ENCODE data around the gene SCTR.

Gene SCTR

DNA sequence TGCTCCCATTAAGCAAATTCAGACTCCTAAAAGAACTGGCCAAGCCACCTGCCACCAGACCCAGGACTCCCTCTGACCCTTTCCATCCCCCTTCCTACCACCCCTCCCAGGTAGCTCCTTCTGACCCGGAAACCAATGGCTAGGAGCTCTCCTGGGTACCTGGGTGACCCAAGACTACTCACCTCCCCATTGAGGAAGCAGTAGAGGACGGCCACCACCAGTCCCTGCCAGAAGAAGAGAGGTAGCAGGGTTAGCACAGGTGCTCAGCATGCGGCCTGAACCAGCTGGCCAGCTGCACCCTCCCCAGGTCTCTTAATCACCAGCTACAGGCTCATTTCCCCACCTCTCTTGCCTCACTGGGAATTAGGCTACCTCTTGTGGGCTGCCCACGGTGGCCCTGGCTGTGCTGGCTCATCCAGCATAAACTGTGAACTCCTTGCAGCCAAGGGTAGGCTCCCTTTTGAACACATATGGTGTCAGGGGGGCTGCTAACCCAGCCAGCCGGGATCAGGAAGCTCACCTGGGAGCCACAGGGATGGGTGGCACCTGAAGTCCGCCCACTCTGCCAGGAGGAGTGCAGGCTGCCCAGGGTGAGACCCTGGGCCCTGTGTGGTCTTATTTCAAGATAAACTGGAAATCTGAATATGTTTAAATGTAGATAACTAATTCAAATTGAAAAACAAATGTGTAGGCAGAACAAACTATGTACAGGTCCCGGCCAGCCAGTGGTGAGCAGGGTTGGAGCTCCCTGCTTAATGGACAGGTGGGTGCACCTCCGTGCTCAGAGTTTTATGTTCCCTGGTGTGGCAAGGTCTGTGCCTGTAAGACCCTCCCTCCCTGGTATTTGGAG, 82.7 kb downstream of the SCTR start:
- TF ChIP-seq, protein P1, sequence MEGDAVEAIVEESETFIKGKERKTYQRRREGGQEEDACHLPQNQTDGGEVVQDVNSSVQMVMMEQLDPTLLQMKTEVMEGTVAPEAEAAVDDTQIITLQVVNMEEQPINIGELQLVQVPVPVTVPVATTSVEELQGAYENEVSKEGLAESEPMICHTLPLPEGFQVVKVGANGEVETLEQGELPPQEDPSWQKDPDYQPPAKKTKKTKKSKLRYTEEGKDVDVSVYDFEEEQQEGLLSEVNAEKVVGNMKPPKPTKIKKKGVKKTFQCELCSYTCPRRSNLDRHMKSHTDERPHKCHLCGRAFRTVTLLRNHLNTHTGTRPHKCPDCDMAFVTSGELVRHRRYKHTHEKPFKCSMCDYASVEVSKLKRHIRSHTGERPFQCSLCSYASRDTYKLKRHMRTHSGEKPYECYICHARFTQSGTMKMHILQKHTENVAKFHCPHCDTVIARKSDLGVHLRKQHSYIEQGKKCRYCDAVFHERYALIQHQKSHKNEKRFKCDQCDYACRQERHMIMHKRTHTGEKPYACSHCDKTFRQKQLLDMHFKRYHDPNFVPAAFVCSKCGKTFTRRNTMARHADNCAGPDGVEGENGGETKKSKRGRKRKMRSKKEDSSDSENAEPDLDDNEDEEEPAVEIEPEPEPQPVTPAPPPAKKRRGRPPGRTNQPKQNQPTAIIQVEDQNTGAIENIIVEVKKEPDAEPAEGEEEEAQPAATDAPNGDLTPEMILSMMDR (IDR thresholded peaks at IDR 0.05; ENCODE audit: low read depth, low read length), result no peak
- Histone ChIP-seq H3K36me3 (no peaks in the 10 kb centered on the region), H3K27me3 (no peaks in the 10 kb centered on the region), H3K4me1 (no peaks in the 10 kb centered on the region), H3K4me3 (ENCODE audit: low read depth, low read length) (no peak overlapping the region), H3K9me3 (no peaks in the 10 kb centered on the region)
- no peak for DNase-seq

DNA sequence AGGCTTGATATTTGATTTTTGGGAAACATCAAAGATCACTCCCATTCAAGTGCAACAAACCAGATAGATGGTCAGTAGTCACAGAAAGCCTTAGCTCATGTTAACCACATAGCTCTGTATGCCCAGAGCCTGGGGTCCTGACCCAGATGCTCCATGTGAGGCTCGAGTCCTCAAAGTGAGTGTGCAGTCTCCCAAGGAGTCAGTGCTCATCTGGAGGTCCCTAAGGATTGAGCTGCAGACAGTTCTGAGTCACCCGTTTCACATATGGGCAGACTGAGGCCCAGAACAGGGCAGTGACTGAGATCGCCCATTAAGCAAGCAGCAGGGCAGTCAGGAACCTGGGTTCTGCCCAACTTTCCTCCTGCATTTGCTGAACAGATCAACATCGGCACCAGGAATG, 83.4 kb downstream of the SCTR start:
- no peaks in the 10 kb centered on the region for H3K36me3 ChIP-seq
- TF ChIP-seq, protein P1 (IDR thresholded peaks at IDR 0.05; ENCODE audit: low read depth, low read length), result no peak
- no peaks in the 10 kb centered on the region for H3K27me3 ChIP-seq
- H3K9me3 ChIP-seq, result no peaks in the 10 kb centered on the region
- DNase-seq, result no peak
- no peak overlapping the region for H3K4me3 ChIP-seq (ENCODE audit: low read depth, low read length)
- H3K4me1 ChIP-seq, result no peaks in the 10 kb centered on the region

DNA sequence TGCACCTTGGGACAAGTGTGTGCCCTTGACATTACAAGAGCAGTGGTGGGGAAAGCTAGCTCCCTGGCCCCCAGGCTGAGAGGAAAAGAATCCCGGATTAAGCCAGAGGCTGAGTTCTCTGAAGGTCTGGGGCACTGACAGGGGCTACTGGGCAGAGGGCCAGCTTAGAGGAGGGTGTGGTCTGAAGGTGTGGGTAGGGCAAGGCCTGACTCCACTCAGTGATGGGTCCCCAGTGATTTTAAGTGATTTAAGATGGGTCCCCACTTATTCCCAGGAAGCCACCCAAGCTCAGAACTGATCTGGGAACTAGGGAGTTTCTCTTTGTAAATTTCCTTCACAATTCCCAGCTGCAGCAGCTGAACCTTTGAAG, 83.8 kb downstream of the SCTR start:
- Histone ChIP-seq H3K4me3 (ENCODE audit: low read depth, low read length) (no peak overlapping the region), H3K36me3 (no peaks in the 10 kb centered on the region), H3K4me1 (no peaks in the 10 kb centered on the region), H3K9me3 (no peaks in the 10 kb centered on the region), H3K27me3 (no peaks in the 10 kb centered on the region)
- TF ChIP-seq, protein P1 (IDR thresholded peaks at IDR 0.05; ENCODE audit: low read depth, low read length), result no peak
- DNase-seq, result no peak

DNA sequence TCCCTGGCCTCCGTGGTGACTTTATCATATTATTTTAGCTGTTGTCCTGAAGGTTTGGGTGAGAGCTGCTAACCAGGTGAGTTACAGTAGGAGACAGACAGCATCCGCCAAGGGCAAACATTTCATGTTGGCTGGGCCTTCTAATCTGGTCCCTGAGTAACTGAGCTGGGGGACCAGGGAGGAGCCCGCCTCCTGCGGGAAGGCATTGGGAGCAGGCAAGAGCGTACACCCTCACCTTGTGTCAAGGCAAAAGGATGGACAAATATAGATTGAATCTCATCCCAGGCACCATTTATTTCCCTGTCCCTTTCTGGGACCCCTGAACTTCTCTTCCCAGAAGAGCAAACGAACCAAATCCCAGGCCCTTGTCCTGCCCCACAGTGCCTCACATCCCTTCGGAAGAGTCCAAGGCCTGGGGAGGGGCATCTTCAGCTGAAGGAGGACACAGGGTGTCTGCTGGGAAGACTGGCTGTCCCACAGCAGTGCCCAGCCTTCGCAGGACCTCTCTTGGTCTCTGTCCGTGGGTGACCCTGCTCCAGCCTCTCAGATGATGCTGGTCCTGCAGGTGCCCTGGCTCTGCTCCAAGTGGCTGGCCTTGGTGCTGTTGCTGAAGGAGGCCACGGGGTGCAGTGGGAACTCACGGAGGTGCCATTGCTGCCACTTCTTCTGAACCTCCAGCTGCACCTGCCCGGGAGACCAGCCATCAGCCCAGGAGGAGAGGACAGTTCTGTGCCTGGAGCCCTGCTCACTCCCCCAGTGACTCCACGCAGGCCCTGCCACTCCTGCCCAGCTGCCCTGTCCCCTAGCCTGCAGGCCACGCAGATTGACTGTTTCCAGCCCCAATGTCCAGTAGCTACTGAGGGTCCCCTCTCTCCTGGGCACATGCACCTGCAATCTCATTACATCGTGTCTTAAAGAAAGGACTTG, 84.4 kb downstream of the SCTR start:
- DNase-seq, result no peak
- H3K36me3 ChIP-seq, result no peaks in the 10 kb centered on the region
- H3K4me3 ChIP-seq (ENCODE audit: low read depth, low read length), result no peak overlapping the region
- TF ChIP-seq, protein P1 (IDR thresholded peaks at IDR 0.05; ENCODE audit: low read depth, low read length), result no peak
- no peaks in the 10 kb centered on the region for H3K27me3 ChIP-seq
- no peaks in the 10 kb centered on the region for H3K4me1 ChIP-seq
- H3K9me3 ChIP-seq, result no peaks in the 10 kb centered on the region

DNA sequence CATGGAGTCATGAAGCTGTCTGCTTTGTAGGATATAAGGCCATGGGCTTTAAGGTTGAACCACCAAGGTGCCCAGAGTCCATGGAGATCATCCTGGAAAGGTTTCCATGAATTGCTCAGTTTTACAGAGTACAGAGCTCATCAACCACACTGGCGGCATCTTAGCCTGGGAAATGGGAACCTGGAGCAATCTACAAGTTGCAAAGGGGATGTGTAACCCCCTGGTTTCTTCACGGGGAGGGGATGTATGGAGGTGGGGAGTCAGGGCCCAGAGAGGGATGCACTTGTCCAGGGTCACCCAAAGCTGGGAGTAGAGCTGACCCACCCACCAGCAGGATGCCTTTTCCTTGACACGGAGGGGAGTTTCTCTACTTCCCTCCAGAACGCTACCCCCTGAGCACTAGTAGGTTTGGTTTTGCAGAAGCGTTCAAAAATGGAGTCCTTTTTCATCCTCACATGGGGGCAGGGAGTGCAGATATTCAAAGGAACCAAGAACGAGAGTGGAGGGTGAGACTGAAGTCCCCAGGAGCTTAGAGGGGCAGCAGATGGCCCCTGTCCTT, 85.5 kb downstream of the SCTR start:
- H3K36me3 ChIP-seq, result no peaks in the 10 kb centered on the region
- H3K9me3 ChIP-seq, result no peaks in the 10 kb centered on the region
- no peaks in the 10 kb centered on the region for H3K4me1 ChIP-seq
- TF ChIP-seq, protein P1 (IDR thresholded peaks at IDR 0.05; ENCODE audit: low read depth, low read length), result no peak
- H3K27me3 ChIP-seq, result no peaks in the 10 kb centered on the region
- H3K4me3 ChIP-seq (ENCODE audit: low read depth, low read length), result no peak overlapping the region
- no peak for DNase-seq
